ENCODE results near the gene MEN1.
A peak's percentile ranks its signal among the peaks of the same experiment; 100 is the strongest.

Gene MEN1

GRCh38 chr11:64774144-64774543 is 36.2 kb downstream of the MEN1 start:
- Histone ChIP-seq H3K4me3 (IDR thresholded peaks at IDR 0.05; ENCODE audit: insufficient read depth, low read depth, low read length) (no peak overlapping the region), H3K36me3 (ENCODE audit: insufficient read depth) (peaks cover 59% of the 10 kb centered on the region; the same call in 1 of the 2 replicates), H2AFZ (ENCODE audit: low read depth) (no peak overlapping the region), H3K9ac (no peak overlapping the region), H3K27ac (no peak overlapping the region), H3K79me2 (ENCODE audit: insufficient read depth, low read depth) (peaks cover 83% of the 10 kb centered on the region), H3K4me1 (ENCODE audit: low read depth, poor library complexity, severe bottlenecking) (peaks cover 61% of the 10 kb centered on the region), H3K4me2 (peak overlapping the region; percentile 55; the same call in 1 of the 2 replicates), H3K27me3 (ENCODE audit: insufficient read depth, low read depth) (no peaks in the 10 kb centered on the region; the same call in 1 of the 2 replicates), H4K20me1 (ENCODE audit: insufficient read depth) (peaks cover 65% of the 10 kb centered on the region)
- no peak for TF ChIP-seq CTCF (conservative IDR thresholded peaks at IDR 0.05; ENCODE audit: low read depth, low read length)

GRCh38 chr11:64772303-64773018 is 37.9 kb downstream of the MEN1 start:
- H3K4me2 ChIP-seq, result peak overlapping the region; percentile 55; the same call in 1 of the 2 replicates
- H4K20me1 ChIP-seq (ENCODE audit: insufficient read depth), result peaks cover 65% of the 10 kb centered on the region
- peaks cover 63% of the 10 kb centered on the region for H3K4me1 ChIP-seq (ENCODE audit: low read depth, poor library complexity, severe bottlenecking)
- H3K4me3 ChIP-seq (IDR thresholded peaks at IDR 0.05; ENCODE audit: insufficient read depth, low read depth, low read length), result no peak overlapping the region
- H3K27me3 ChIP-seq (ENCODE audit: insufficient read depth, low read depth), result no peaks in the 10 kb centered on the region; the same call in 1 of the 2 replicates
- H3K79me2 ChIP-seq (ENCODE audit: insufficient read depth, low read depth), result peaks cover 89% of the 10 kb centered on the region
- no peak overlapping the region for H3K9ac ChIP-seq
- no peak for TF ChIP-seq CTCF (conservative IDR thresholded peaks at IDR 0.05; ENCODE audit: low read depth, low read length)
- H2AFZ ChIP-seq (ENCODE audit: low read depth), result no peak overlapping the region
- peaks cover 66% of the 10 kb centered on the region; the same call in 1 of the 2 replicates for H3K36me3 ChIP-seq (ENCODE audit: insufficient read depth)
- H3K27ac ChIP-seq, result no peak overlapping the region

- H3K27me3 ChIP-seq (ENCODE audit: insufficient read depth, low read depth), result no peaks in the 10 kb centered on the region; the same call in 1 of the 2 replicates
- no peak for TF ChIP-seq CTCF (conservative IDR thresholded peaks at IDR 0.05; ENCODE audit: low read depth, low read length)
- H3K4me2 ChIP-seq, result no peak overlapping the region; the same call in 1 of the 2 replicates
- peaks cover 83% of the 10 kb centered on the region for H3K79me2 ChIP-seq (ENCODE audit: insufficient read depth, low read depth)
- no peak overlapping the region for H3K9ac ChIP-seq
- peaks cover 60% of the 10 kb centered on the region for H4K20me1 ChIP-seq (ENCODE audit: insufficient read depth)
- H3K27ac ChIP-seq, result no peak overlapping the region
- H2AFZ ChIP-seq (ENCODE audit: low read depth), result no peak overlapping the region
- no peak overlapping the region for H3K4me3 ChIP-seq (IDR thresholded peaks at IDR 0.05; ENCODE audit: insufficient read depth, low read depth, low read length)
- H3K36me3 ChIP-seq (ENCODE audit: insufficient read depth), result peaks cover 66% of the 10 kb centered on the region; the same call in 1 of the 2 replicates
- H3K4me1 ChIP-seq (ENCODE audit: low read depth, poor library complexity, severe bottlenecking), result peaks cover 61% of the 10 kb centered on the region
Observed at GRCh38 chr11:64771861-64772260, 38.5 kb downstream of the MEN1 start.

- Histone ChIP-seq H3K36me3 (ENCODE audit: insufficient read depth) (peaks cover 54% of the 10 kb centered on the region; the same call in 1 of the 2 replicates), H3K27me3 (ENCODE audit: insufficient read depth, low read depth) (no peaks in the 10 kb centered on the region), H3K27ac (no peak overlapping the region), H3K79me2 (ENCODE audit: insufficient read depth, low read depth) (peaks cover 65% of the 10 kb centered on the region), H3K9ac (no peak overlapping the region), H3K4me3 (IDR thresholded peaks at IDR 0.05; ENCODE audit: insufficient read depth, low read depth, low read length) (no peak overlapping the region), H3K4me1 (ENCODE audit: low read depth, poor library complexity, severe bottlenecking) (peaks cover 49% of the 10 kb centered on the region), H3K4me2 (no peak overlapping the region), H2AFZ (ENCODE audit: low read depth) (no peak overlapping the region), H4K20me1 (ENCODE audit: insufficient read depth) (peaks cover 47% of the 10 kb centered on the region)
- no peak for TF ChIP-seq CTCF (conservative IDR thresholded peaks at IDR 0.05; ENCODE audit: low read depth, low read length)
Observed at GRCh38 chr11:64770120-64770519, 40.2 kb downstream of the MEN1 start.
